Sigmoid colon (tissue), 4 donors: ENCODE data around the gene GPR75.

Source experiments
- POLR2A ChIP-seq, 2 donors: fragments of 450-650 bp; IDR thresholded peaks; one replicate each; pipeline ENCODE4 v1.6.1; 2016; ENCODE audit warnings: antibody characterized with exemption in 2 of 2, mild to moderate bottlenecking in 2 of 2, moderate library complexity in 2 of 2
- POLR2AphosphoS5 ChIP-seq, 4 donors: sonication (generic); formaldehyde crosslinking; IDR thresholded peaks; one replicate each; pipeline ENCODE4 v1.6.1; 2017; ENCODE audit warnings: antibody characterized with exemption in 4 of 4
- TF ChIP-seq, protein P1 (sequence below), 4 experiments: fragments of 450-650 bp in 3 of 4; fragments of 200-600 bp in 1 of 4; IDR thresholded peaks; one replicate each; pipeline ENCODE4 v1.5.1; 2016 to 2019; ENCODE audit warnings: antibody characterized with exemption in 4 of 4, mild to moderate bottlenecking in 3 of 4, moderate library complexity in 2 of 4

DNA sequence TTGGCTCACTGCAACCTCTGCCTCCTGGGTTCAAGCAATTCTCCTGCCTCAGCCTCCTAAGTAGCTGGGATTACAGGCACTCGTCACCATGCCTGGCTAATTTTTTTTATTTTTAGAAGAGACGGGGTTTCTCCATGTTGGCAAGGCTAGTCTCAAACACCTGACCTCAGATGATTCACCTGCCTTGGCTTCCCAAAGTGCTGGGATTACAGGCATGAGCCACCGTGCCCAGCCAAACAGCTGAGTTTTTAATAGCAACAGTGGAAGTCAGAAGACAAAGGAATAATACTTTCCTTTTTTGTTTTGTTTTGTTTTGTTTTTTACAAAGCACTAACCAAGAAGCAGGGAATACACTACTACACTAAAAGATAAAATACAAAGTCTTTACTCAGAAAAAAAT is 16.9 kb downstream of the GPR75 start:
- TF ChIP-seq, protein P1, sequence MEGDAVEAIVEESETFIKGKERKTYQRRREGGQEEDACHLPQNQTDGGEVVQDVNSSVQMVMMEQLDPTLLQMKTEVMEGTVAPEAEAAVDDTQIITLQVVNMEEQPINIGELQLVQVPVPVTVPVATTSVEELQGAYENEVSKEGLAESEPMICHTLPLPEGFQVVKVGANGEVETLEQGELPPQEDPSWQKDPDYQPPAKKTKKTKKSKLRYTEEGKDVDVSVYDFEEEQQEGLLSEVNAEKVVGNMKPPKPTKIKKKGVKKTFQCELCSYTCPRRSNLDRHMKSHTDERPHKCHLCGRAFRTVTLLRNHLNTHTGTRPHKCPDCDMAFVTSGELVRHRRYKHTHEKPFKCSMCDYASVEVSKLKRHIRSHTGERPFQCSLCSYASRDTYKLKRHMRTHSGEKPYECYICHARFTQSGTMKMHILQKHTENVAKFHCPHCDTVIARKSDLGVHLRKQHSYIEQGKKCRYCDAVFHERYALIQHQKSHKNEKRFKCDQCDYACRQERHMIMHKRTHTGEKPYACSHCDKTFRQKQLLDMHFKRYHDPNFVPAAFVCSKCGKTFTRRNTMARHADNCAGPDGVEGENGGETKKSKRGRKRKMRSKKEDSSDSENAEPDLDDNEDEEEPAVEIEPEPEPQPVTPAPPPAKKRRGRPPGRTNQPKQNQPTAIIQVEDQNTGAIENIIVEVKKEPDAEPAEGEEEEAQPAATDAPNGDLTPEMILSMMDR (IDR thresholded peaks at IDR 0.05) = no peak
- TF ChIP-seq POLR2A (IDR thresholded peaks at IDR 0.05) = no peak
- TF ChIP-seq POLR2AphosphoS5 (IDR thresholded peaks at IDR 0.05) = no peak
